K562 (cell line): ENCODE measurements around the gene RAD54L. TPM values are rescaled to one million over a fixed set of nuclear protein-coding genes. Genes with fewer than 3 reads are reported as not detected.

ENCODE experiments used
- DDX20 ChIP-seq: fragments of 450-650 bp; IDR thresholded peaks from 2 replicates; pipeline ENCODE4 v1.6.1; 2016; ENCODE audit warnings: missing genetic modification characterization, low read depth, mild to moderate bottlenecking, missing compliant biosample characterization, moderate library complexity
- DLX4 ChIP-seq: fragments of 250-450 bp; sonication (Bioruptor Pico); IDR thresholded peaks from 2 replicates; pipeline ENCODE4 v1.6.1; 2021; ENCODE audit warnings: mild to moderate bottlenecking
- FOS ChIP-seq: IDR thresholded peaks from 3 replicates; pipeline ENCODE4 v1.6.1; 2011; ENCODE audit not compliant: insufficient read length; ENCODE audit errors: extremely low read depth
- GATAD2A ChIP-seq: fragments of 450-650 bp; IDR thresholded peaks from 2 replicates; pipeline ENCODE4 v1.6.1; 2017
- HMGXB4 ChIP-seq: sonication (generic); formaldehyde crosslinking; IDR thresholded peaks from 2 replicates; pipeline ENCODE4 v1.8.1; 2023; ENCODE audit warnings: mild to moderate bottlenecking, missing genetic modification reagents
- KLF6 ChIP-seq: fragments of 250-450 bp; sonication (Bioruptor Pico); IDR thresholded peaks from 2 replicates; pipeline ENCODE4 v1.4.0; 2020; ENCODE audit warnings: mild to moderate bottlenecking, moderate library complexity, borderline replicate concordance
- L3MBTL2 ChIP-seq: fragments of 450-650 bp; IDR thresholded peaks from 2 replicates; pipeline ENCODE4 v1.6.1; 2016; ENCODE audit warnings: mild to moderate bottlenecking, moderate library complexity
- MTF1 ChIP-seq: fragments of 250-450 bp; sonication (Bioruptor Pico); IDR thresholded peaks from 2 replicates; pipeline ENCODE4 v1.9.0; 2021; ENCODE audit warnings: moderate library complexity, mild to moderate bottlenecking, inconsistent platforms, borderline replicate concordance
- NCOA1 ChIP-seq: fragments of 450-650 bp; IDR thresholded peaks from 2 replicates; pipeline ENCODE4 v1.6.1; 2016; ENCODE audit warnings: low read depth
- NCOR1 ChIP-seq: fragments of 450-650 bp; IDR thresholded peaks from 2 replicates; pipeline ENCODE4 v1.6.1; 2016; ENCODE audit warnings: mild to moderate bottlenecking, moderate library complexity
- NELFE ChIP-seq: IDR thresholded peaks from 2 replicates; pipeline ENCODE4 v1.6.1; 2011; ENCODE audit warnings: mild to moderate bottlenecking; ENCODE audit not compliant: insufficient read depth, insufficient read length
- RNF219 ChIP-seq: fragments of 250-450 bp; sonication (Bioruptor Pico); IDR thresholded peaks from 2 replicates; pipeline ENCODE4 v1.5.0; 2022; ENCODE audit warnings: mild to moderate bottlenecking
- SPI1 ChIP-seq: IDR thresholded peaks from 2 replicates; pipeline ENCODE4 v1.6.1; 2011; ENCODE audit warnings: low read depth, low read length, control low read depth, borderline replicate concordance
- TCFL5 ChIP-seq: fragments of 250-450 bp; sonication (Bioruptor Pico); conservative IDR thresholded peaks from 2 replicates; pipeline ENCODE4 v1.6.1; 2021; ENCODE audit warnings: mild to moderate bottlenecking, moderate library complexity, matching md5 sums
- TGIF2 ChIP-seq: sonication (generic); formaldehyde crosslinking; IDR thresholded peaks from 2 replicates; pipeline ENCODE4 v1.8.1; 2022; ENCODE audit warnings: mild to moderate bottlenecking, missing genetic modification reagents, moderate library complexity
- TRIM24 ChIP-seq, 2 experiments: fragments of 450-650 bp; IDR thresholded peaks; 2 replicates each; pipeline ENCODE4 v1.6.1; 2016
- ZFX ChIP-seq: sonication (generic); formaldehyde crosslinking; IDR thresholded peaks from 2 replicates; pipeline ENCODE4 v1.8.0; 2022; ENCODE audit warnings: mild to moderate bottlenecking, missing genetic modification reagents, moderate library complexity
- ZHX1 ChIP-seq: fragments of 150-350 bp; conservative IDR thresholded peaks from 2 replicates; pipeline ENCODE4 v1.6.1; 2014; ENCODE audit warnings: low read length
- ZNF583 ChIP-seq: fragments of 250-450 bp; sonication (Bioruptor Pico); IDR thresholded peaks from 2 replicates; pipeline ENCODE4 v1.4.0; 2020
- ZNF586 ChIP-seq: fragments of 450-650 bp; formaldehyde crosslinking; conservative IDR thresholded peaks from 2 replicates; pipeline ENCODE4 v1.4.0; 2020; ENCODE audit warnings: mild to moderate bottlenecking, moderate library complexity
- ZNF589 ChIP-seq: fragments of 200-800 bp; sonication (Bioruptor generic); IDR thresholded peaks from 2 replicates; pipeline ENCODE4 v1.6.1; 2016; ENCODE audit warnings: low read depth, missing genetic modification characterization, missing compliant biosample characterization
- ZNF707 ChIP-seq: fragments of 250-450 bp; sonication (Bioruptor Pico); conservative IDR thresholded peaks from 2 replicates; pipeline ENCODE4 v1.8.0; 2022; ENCODE audit warnings: inconsistent platforms, mild to moderate bottlenecking, moderate library complexity
- ZSCAN32 ChIP-seq: fragments of 450-650 bp; formaldehyde crosslinking; IDR thresholded peaks from 2 replicates; pipeline ENCODE4 v1.4.0; 2020; ENCODE audit warnings: mild to moderate bottlenecking, moderate library complexity
- polyA plus RNA-seq, 8 experiments: library from polyadenylated mRNA; depleted of rRNA in 4 of 8; stranded (reverse) in 5 of 8; unstranded in 3 of 8; fragments of >200 nt; fragmentation: Nextera tagmentation in 2 of 8; fragmentation: Illumina TruSeq in 1 of 8; extraction: Ambion mirVana in 2 of 8; extraction: Trizol in 1 of 8; gene quantifications; 2 replicates each; pipeline versions ENCODE4 v1.2.1 to v1.2.3, GENCODE V29; 2011 to 2014; ENCODE audit warnings: inconsistent platforms in 1 of 8, missing spikeins in 1 of 8
- total RNA-seq, 7 experiments: library from RNA; depleted of rRNA in 6 of 7; stranded (reverse); fragments of >200 nt in 6 of 7; fragmentation: Illumina TruSeq in 2 of 7; extraction: Trizol in 2 of 7; gene quantifications; 2 replicates each; pipeline versions ENCODE4 v1.2.1 to v1.2.3, GENCODE V29; 2011 to 2021; ENCODE audit warnings: low replicate concordance in 1 of 7

RAD54L gene
- total and polyA plus RNA-seq, 9 of the 15 experiments (the other 6 are each of a cell fraction or from before 2014, with no cell fraction given) = 17.9 to 92.3 (median 37.5) TPM

GRCh38 chr1:46285730-46286477 is 38.3 kb downstream of the RAD54L start (continued):
- no peak for TF ChIP-seq NCOR1
- peak; percentile 78 for TF ChIP-seq L3MBTL2
- TF ChIP-seq DLX4 (CRISPR knock-in tag) = no peak
- TF ChIP-seq TGIF2 = no peak
- no peak for TF ChIP-seq ZNF586 (CRISPR knock-in tag)
- TF ChIP-seq HMGXB4 (CRISPR knock-in tag) = no peak
- TF ChIP-seq ZNF583 (CRISPR knock-in tag) = no peak
- 0 out of 4 replicates have a peak, but pooled peaks of 1 of the 2 experiments have one; percentile 21 for TF ChIP-seq TRIM24 (IDR thresholded peaks at IDR 0.05)
- TF ChIP-seq ZNF589 (CRISPR knock-in tag) = peak; percentile 52; the same call in 1 of the 2 replicates
- TF ChIP-seq GATAD2A = no peak
- TF ChIP-seq ZFX (CRISPR knock-in tag) = no peak
- TF ChIP-seq RNF219 (CRISPR knock-in tag) = no peak
- TF ChIP-seq SPI1 = no peak
- no peak for TF ChIP-seq MTF1 (CRISPR knock-in tag)
- no peak for TF ChIP-seq ZNF707 (CRISPR knock-in tag)
- no peak for TF ChIP-seq DDX20 (tag)
- no peak for TF ChIP-seq NCOA1
- TF ChIP-seq KLF6 (CRISPR knock-in tag) = no peak
- no peak for TF ChIP-seq FOS
- no peak for TF ChIP-seq TCFL5 (CRISPR knock-in tag)
- peak; percentile 80 for TF ChIP-seq ZSCAN32
- TF ChIP-seq NELFE = no peak
- TF ChIP-seq ZHX1 = no peak
